PC-9 (cell line): ENCODE measurements around the gene SPRTN. TPM values are rescaled to one million over a fixed set of nuclear protein-coding genes. Genes with fewer than 3 reads are reported as not detected.

ENCODE experiments used
- BruUV-seq: library from RNA; stranded (reverse); fragments of 400-500 nt; replicated peaks from 2 replicates; lab custom pipeline; 2021; lab: Mats Ljungman, UMichigan
- CTCF ChIA-PET: fragments of 300-600 bp; sonication (Branson Sonifier 250); formaldehyde crosslinking; loops from one replicate; lab custom pipeline; 2022; ENCODE audit warnings: antibody characterized with exemption; lab: Charles Lee
- POLR2A ChIA-PET: fragments of 300-600 bp; sonication (Branson Sonifier 250); formaldehyde crosslinking; loops from one replicate; lab custom pipeline; 2022; ENCODE audit warnings: antibody characterized with exemption; ENCODE audit not compliant: unreplicated experiment; lab: Charles Lee
- DNase-seq, 2 experiments: peaks; one replicate each; pipeline versions ENCODE4 v3.0.0 to v3.0.0-alpha.2; 2015 to 2022; ENCODE audit warnings: mixed read lengths in 1 of 2
- H2AFZ ChIP-seq: fragments of 200-600 bp; sonication (generic); 2 replicates; pipeline ENCODE4 v1.8.1; 2017; ENCODE audit warnings: antibody characterized with exemption
- H3F3A ChIP-seq: fragments of 200-600 bp; sonication (generic); 2 replicates; pipeline ENCODE4 v1.8.1; 2017; ENCODE audit warnings: antibody characterized with exemption, mild to moderate bottlenecking, low read depth; ENCODE audit not compliant: insufficient read depth
- H3K27ac ChIP-seq: fragments of 200-600 bp; sonication (generic); 2 replicates; pipeline ENCODE4 v1.6.1; 2016; ENCODE audit warnings: mixed run types
- H3K27me3 ChIP-seq: fragments of 200-600 bp; sonication (generic); 2 replicates; pipeline ENCODE4 v1.6.1; 2016; ENCODE audit warnings: low read depth, mixed run types; ENCODE audit not compliant: insufficient read depth
- H3K36me3 ChIP-seq: fragments of 200-600 bp; sonication (generic); 2 replicates; pipeline ENCODE4 v1.6.1; 2016; ENCODE audit warnings: low read depth, mixed run types
- H3K4me1 ChIP-seq: fragments of 200-600 bp; sonication (generic); replicated peaks from 2 replicates; pipeline ENCODE4 v1.6.1; 2016; ENCODE audit warnings: mixed run types; ENCODE audit not compliant: insufficient read depth
- H3K4me2 ChIP-seq: fragments of 200-600 bp; sonication (generic); 2 replicates; pipeline ENCODE4 v1.6.1; 2017; ENCODE audit warnings: mixed run types
- H3K4me3 ChIP-seq: fragments of 200-600 bp; sonication (generic); 2 replicates; pipeline ENCODE4 v1.6.1; 2016; ENCODE audit warnings: mixed run types
- H3K79me2 ChIP-seq: fragments of 200-600 bp; sonication (generic); 2 replicates; pipeline ENCODE4 v1.6.1; 2017; ENCODE audit warnings: low read depth, mixed run types
- H3K9me2 ChIP-seq: fragments of 200-600 bp; sonication (generic); 2 replicates; pipeline ENCODE4 v1.8.1; 2017; ENCODE audit warnings: mild to moderate bottlenecking; ENCODE audit not compliant: insufficient read depth
- H3K9me3 ChIP-seq: fragments of 200-600 bp; sonication (generic); 2 replicates; pipeline ENCODE4 v1.8.1; 2016; ENCODE audit warnings: low read depth; ENCODE audit not compliant: insufficient read depth
- H4K20me1 ChIP-seq: fragments of 200-600 bp; sonication (generic); 2 replicates; pipeline ENCODE4 v1.8.1; 2017; ENCODE audit not compliant: insufficient read depth
- CTCF ChIP-seq: fragments of 200-600 bp; sonication (generic); conservative IDR thresholded peaks from 2 replicates; pipeline ENCODE4 v1.6.1; 2017; ENCODE audit warnings: mixed run types, antibody characterized with exemption, mild to moderate bottlenecking, moderate library complexity
- EZH2 ChIP-seq: fragments of 200-600 bp; sonication (generic); IDR thresholded peaks from 2 replicates; pipeline ENCODE4 v1.8.0; 2017; ENCODE audit warnings: antibody characterized with exemption, low read depth
- intact Hi-C: fragments of 100-400 bp; cut with micrococcal nuclease; formaldehyde crosslinking; loops from one replicate; pipeline ENCODE4 v1.10.0; 2022; ENCODE audit not compliant: unreplicated experiment
- total RNA-seq: library from RNA; stranded (reverse); gene quantifications from 2 replicates; pipeline ENCODE4 v1.2.3, GENCODE V29; 2021

The SPRTN gene
- total RNA-seq, 1 experiment from 2014 or later, result 14.6 TPM

- Histone ChIP-seq H3K79me2 (peaks cover 60% of the 10 kb centered on the region), H4K20me1 (no peaks in the 10 kb centered on the region), H3K4me1 (peaks cover 35% of the 10 kb centered on the region), H3K36me3 (no peaks in the 10 kb centered on the region), H3K4me3 (no peak overlapping the region), H3K4me2 (peak overlapping the region; percentile 15; the same call in 1 of the 2 replicates), H3K27ac (peak overlapping the region; percentile 31; the same call in 1 of the 2 replicates), H2AFZ (no peak overlapping the region), H3K27me3 (no peaks in the 10 kb centered on the region), H3F3A (no peaks in the 10 kb centered on the region), H3K9me3 (no peaks in the 10 kb centered on the region), H3K9me2 (no peaks in the 10 kb centered on the region)
- ChIA-PET CTCF (no interaction called here), POLR2A (interaction anchor here (0.6 kb wide), 1 partner anchor 10 kb away, joined by 7 read pairs; no protein-coding TSS in a partner anchor)
- no peak for TF ChIP-seq EZH2
- no peak for TF ChIP-seq CTCF
- DNase-seq, result peak; percentile 11 to 58
- no TSS peak for BruUV-seq
- intact Hi-C loops, result no loop called here
Measured at GRCh38 chr1:231385416-231385748, 47.3 kb downstream of the SPRTN start.

- ChIA-PET POLR2A (no interaction called here), CTCF (no interaction called here)
- Histone ChIP-seq H3F3A (no peaks in the 10 kb centered on the region), H3K9me3 (no peaks in the 10 kb centered on the region), H4K20me1 (no peaks in the 10 kb centered on the region), H3K79me2 (peaks cover 60% of the 10 kb centered on the region), H3K9me2 (no peaks in the 10 kb centered on the region), H3K27me3 (no peaks in the 10 kb centered on the region), H2AFZ (no peak overlapping the region), H3K4me3 (no peak overlapping the region), H3K27ac (no peak overlapping the region), H3K36me3 (no peaks in the 10 kb centered on the region), H3K4me1 (peaks cover 37% of the 10 kb centered on the region), H3K4me2 (no peak overlapping the region)
- no peak for DNase-seq
- BruUV-seq, result no TSS peak
- intact Hi-C loops, result no loop called here
- TF ChIP-seq CTCF (no peak), EZH2 (no peak)
Measured at GRCh38 chr1:231386466-231386865, 48.4 kb downstream of the SPRTN start.

GRCh38 chr1:231387770-231388669 lies 49.9 kb downstream of the SPRTN start:
- H3K36me3 ChIP-seq, result no peaks in the 10 kb centered on the region
- ChIA-PET CTCF (no interaction called here), POLR2A (no interaction called here)
- no peak overlapping the region for H3K4me2 ChIP-seq
- H3K79me2 ChIP-seq, result peaks cover 55% of the 10 kb centered on the region
- H3K27ac ChIP-seq, result peak overlapping the region; percentile 4; the same call in 1 of the 2 replicates
- H2AFZ ChIP-seq, result no peak overlapping the region
- intact Hi-C loops, result no loop called here
- H3K4me1 ChIP-seq, result peaks cover 37% of the 10 kb centered on the region
- no peak for DNase-seq
- no peak for TF ChIP-seq EZH2
- TF ChIP-seq CTCF, result no peak
- H3K9me3 ChIP-seq, result no peaks in the 10 kb centered on the region
- no peak overlapping the region for H3K4me3 ChIP-seq
- no peaks in the 10 kb centered on the region for H3K9me2 ChIP-seq
- no TSS peak for BruUV-seq
- H4K20me1 ChIP-seq, result no peaks in the 10 kb centered on the region
- no peaks in the 10 kb centered on the region for H3F3A ChIP-seq
- no peaks in the 10 kb centered on the region for H3K27me3 ChIP-seq
